Measurements from ENCODE around the gene CADM1.

CADM1 gene

GRCh38 chr11:115396533-115396932 lies 107.7 kb downstream of the CADM1 start:
- DNase-seq = peak; percentile 36 to 66

GRCh38 chr11:115393950-115394349 lies 110.3 kb downstream of the CADM1 start:
- no peak for DNase-seq

GRCh38 chr11:115391598-115391997 lies 112.6 kb downstream of the CADM1 start:
- DNase-seq = peak in 1 of 2 experiments; percentile 43

- DNase-seq = no peak
These were observed 113.1 kb downstream of the CADM1 start for GRCh38 chr11:115391160-115391559.

GRCh38 chr11:115390441-115390840 lies 113.8 kb downstream of the CADM1 start:
- no peak for DNase-seq

- DNase-seq = no peak
These were observed 114.4 kb downstream of the CADM1 start for GRCh38 chr11:115389790-115390189.

DNA sequence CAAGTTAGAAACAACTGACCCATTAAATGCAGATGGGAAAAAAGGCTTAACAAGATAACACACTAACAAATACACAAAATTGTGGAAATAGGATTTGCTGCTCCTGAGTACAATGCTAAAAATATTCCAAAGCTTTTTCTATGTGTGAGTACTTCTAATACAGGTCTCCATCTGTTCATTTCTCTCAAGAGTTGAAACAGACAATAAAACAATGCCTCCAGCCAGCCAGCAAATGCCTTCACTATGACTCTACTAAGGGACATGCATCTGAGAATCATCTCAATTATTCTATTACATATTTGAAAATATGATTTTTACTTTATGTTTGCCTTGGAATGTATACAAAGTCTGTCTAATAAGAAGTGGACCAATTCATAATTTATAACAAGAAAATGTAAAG lies 119.0 kb downstream of the CADM1 start:
- no peak for DNase-seq

GRCh38 chr11:115384236-115384635 lies 120.0 kb downstream of the CADM1 start:
- no peak for DNase-seq

DNA sequence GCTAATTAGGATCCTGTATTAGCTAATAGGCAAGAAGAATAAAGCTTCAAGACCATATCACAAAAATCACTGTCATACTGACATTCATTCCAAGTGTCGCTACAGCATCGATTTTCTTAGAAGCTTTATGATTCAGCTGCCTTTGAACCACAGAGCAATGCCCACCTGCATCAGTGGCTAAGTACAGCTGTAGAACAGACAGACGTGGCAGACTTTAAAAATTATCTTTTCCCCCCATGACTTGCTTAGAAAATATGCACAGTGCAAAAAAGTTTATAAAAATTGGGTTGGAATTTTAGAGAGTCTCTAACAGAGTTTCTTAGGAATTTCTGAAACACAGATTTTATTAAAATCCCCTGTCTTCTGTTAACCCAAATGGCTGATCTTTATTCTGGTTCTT lies 120.8 kb downstream of the CADM1 start:
- DNase-seq = no peak

DNA sequence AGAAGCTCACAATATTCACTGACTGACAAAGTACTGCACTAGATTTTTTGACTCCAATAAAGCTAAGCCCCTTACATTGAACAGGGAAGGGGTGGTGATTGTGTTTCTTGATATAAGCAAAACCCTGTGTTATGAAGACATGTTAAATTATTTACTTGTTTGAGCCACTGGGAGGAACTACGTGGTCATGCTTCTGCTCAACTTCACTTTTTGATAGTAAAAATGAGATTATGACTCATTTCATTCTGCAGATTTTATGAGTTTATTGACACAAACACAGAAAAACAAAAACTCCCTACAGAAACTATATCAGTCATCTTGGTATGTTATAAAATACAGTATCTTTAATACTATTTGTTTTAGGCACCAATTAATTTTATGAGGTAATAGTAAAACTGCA lies 124.7 kb downstream of the CADM1 start:
- DNase-seq = no peak

GRCh38 chr11:115378557-115378956 lies 125.7 kb downstream of the CADM1 start:
- no peak for DNase-seq

DNA sequence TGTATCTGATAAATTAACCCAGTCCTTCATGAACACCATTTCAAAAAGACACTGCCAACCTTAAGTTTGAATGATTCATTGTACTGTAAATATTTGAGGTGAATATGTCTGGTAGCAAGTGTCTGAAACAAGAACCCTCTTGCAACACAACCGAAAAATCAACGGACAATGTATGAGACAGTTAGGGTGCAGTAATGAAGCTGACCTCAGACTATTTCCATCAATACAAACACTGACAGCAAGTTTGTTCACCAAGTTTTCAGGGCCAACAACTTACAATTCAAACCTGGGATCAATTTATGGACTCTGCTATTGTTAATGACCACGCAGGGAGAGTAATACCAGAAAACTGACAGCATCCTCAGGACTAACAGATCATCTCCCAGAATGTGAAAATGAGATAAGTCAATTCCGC lies 126.3 kb downstream of the CADM1 start:
- no peak for DNase-seq

DNA sequence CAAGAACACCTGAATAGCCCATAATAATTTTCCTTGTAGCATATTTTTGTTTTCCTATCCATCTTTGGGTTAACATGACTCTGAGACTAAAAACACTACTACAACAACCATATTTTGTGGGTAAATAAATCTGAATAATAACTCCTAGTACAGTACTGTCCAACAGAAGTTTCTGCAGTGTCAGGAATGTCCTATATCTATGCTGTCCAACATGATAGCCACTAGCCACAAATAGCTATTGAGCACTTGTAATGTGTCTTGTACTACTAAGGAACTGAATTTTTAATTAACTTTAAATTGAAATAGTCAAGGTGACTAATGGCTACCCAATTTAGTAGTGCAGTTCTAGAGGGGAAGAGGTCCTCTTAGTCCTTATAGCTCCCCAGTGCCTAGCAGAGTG lies 135.6 kb downstream of the CADM1 start:
- DNase-seq = no peak

DNA sequence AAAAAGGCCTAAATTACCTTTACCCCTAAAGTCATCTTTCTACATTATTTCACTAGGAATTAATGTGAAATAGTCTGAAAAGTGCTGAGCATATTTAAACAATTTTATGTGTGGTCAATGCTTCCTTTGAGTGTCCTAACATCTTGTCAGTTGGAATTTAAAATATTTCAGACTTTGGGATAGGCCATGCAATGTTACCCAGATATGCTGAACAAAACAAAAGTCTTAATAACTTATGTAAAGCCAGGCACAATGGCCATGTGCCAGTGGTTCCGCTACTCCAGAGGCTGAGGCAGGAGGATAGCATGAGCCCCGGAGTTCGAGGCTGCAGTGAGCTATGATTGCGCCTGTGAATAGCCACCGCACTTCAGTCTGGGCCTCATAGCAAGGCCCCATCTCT lies 137.4 kb downstream of the CADM1 start:
- no peak for DNase-seq

- DNase-seq = no peak
These were observed 138.3 kb downstream of the CADM1 start for GRCh38 chr11:115365907-115366306.

DNA sequence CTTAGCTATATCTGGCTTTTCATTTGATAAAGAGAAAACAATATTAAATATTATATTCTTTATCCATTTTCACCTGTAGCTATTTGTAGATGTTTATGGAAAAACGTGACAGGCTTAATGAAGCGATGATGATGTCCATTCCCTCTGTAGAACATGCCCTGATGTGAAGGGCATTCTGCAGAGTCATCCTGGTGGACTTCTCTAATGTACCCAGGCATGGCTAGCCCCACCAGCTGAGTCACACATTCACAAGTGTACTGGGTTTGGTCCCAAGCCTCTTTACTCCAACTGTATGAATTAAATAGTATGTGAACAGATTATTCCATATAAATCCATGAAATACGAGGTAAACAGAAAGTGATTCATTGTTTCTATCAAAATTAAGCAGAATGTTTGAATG lies 139.3 kb downstream of the CADM1 start:
- DNase-seq = no peak

- no peak for DNase-seq
These were observed 140.3 kb downstream of the CADM1 start for GRCh38 chr11:115363921-115364320.

DNA sequence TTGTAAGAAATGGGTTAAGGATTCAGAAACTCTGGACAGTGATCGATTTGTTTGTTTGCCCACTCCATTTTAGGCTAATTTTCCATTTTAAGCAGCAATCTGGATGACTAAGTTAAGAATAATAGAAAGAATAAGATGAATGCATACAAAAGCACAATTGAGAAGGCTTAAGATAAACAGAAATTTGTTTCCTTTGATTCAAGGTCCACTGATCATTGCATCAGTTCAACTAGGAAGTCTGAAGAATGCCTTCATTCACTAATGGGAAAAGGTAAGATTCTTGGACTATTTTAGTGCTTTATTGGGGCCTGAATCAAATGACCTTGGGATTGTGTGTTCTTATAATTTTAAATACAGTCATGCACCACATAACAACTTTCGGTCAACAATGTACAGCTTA lies 140.8 kb downstream of the CADM1 start:
- DNase-seq = no peak

- DNase-seq = peak in 1 of 2 experiments; percentile 30
These were observed 141.2 kb downstream of the CADM1 start for GRCh38 chr11:115362997-115363396.

- DNase-seq = no peak
These were observed 143.2 kb downstream of the CADM1 start for GRCh38 chr11:115361025-115361424.

DNA sequence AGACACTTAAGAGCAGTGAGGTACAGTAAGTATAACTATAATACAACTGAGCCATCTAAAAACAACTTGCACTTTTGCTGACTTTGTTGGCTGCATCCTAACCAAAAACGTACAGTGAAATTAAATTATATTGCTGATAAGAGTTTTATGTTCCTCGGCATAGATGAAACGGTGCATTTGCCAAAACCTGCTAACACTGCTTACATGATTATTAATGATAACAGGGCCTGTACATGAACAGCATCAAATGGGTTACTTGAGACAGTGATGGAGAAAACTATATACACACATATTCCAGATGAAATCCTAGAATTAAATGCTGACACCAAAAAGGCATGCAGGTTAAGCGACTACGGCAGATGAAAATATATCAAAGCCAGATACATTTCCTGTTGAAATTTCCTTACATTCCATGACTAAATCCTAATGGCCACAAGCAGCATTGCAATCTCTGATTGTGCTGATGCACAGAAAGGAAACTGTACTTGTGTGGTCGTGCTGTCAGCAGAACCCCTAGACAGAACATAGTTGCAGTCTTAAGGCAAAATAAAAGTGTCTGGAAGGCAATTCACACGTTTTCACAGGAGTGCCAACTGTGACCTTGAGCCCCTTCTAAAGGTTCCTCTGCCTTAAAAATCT lies 143.9 kb downstream of the CADM1 start:
- no peak for DNase-seq

- DNase-seq = no peak
These were observed 147.1 kb downstream of the CADM1 start for GRCh38 chr11:115357066-115357465.

DNA sequence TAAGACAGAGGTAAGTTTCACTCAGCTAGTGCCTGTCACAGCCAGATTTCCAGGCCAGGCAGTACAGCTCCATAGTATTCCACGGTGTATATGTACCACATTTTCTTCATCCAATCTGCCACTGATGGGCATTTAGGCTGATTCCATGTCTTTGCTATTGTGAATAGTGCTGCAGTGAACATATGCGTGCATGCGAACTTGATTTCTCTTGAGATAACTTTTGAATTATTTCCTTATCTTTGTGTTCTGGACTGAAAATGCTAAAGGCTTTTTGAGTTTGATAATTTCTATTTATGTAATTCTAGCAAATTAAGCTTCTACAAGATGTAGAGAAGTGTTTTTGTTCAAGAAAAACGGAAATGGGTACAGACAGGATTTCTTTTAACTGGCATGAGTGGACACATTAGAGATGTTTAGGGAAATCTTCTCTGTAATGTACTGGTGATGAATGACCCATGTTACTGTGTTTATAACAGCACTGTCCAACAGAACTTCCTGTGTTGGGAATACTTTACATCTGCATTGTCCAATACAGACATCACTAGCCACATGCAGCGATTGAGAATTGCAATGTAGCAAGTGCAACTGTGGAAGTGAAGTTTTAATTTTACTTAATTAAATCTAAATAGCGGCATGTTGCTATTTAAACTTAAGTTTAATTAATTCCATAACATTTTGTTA lies 151.3 kb downstream of the CADM1 start:
- no peak for DNase-seq

GRCh38 chr11:115349335-115350017 lies 154.7 kb downstream of the CADM1 start:
- DNase-seq = peak in 1 of 2 experiments; percentile 28
